OCI-LY1 (cell line): Measurements from ENCODE around the gene SYNGR4.

Source experiments
- H2AFZ ChIP-seq: fragments of 200-600 bp; sonication (generic), shearing (Covaris generic); 2 replicates; pipeline ENCODE4 v1.6.0; 2014; ENCODE audit warnings: antibody characterized with exemption, mild to moderate bottlenecking, low read length
- H3F3A ChIP-seq: fragments of 200-600 bp; sonication (generic), shearing (Covaris generic); 2 replicates; pipeline ENCODE4 v1.6.0; 2014; ENCODE audit warnings: mild to moderate bottlenecking, antibody characterized with exemption, low read length, moderate library complexity; ENCODE audit not compliant: insufficient read depth
- H3K27ac ChIP-seq: fragments of 200-600 bp; sonication (generic); 2 replicates; pipeline ENCODE4 v1.5.1; 2014; ENCODE audit warnings: low read length, mixed run types, mild to moderate bottlenecking, low read depth; ENCODE audit not compliant: poor library complexity, severe bottlenecking
- H3K27me3 ChIP-seq: fragments of 200-600 bp; sonication (generic); 2 replicates; pipeline ENCODE4 v1.6.0; 2014; ENCODE audit warnings: antibody characterized with exemption, mild to moderate bottlenecking, low read length, moderate library complexity; ENCODE audit not compliant: insufficient read depth
- H3K36me3 ChIP-seq: fragments of 200-600 bp; sonication (generic); 2 replicates; pipeline ENCODE4 v1.6.1; 2014; ENCODE audit warnings: mild to moderate bottlenecking, antibody characterized with exemption, low read length, moderate library complexity, mixed read lengths; ENCODE audit not compliant: insufficient read depth
- H3K4me1 ChIP-seq: fragments of 200-600 bp; sonication (generic); 2 replicates; pipeline ENCODE4 v1.5.1; 2014; ENCODE audit warnings: mild to moderate bottlenecking, low read length, moderate library complexity; ENCODE audit not compliant: insufficient read depth, severe bottlenecking
- H3K4me2 ChIP-seq: fragments of 200-600 bp; sonication (generic), shearing (Covaris generic); 2 replicates; pipeline ENCODE4 v1.6.1; 2014; ENCODE audit warnings: low read length
- H3K4me3 ChIP-seq: fragments of 200-600 bp; sonication (generic); 2 replicates; pipeline ENCODE4 v1.5.1; 2014; ENCODE audit warnings: low read length, low read depth, mild to moderate bottlenecking, mixed read lengths; ENCODE audit not compliant: poor library complexity, severe bottlenecking
- H3K79me2 ChIP-seq: fragments of 200-600 bp; shearing (Covaris generic); 2 replicates; pipeline ENCODE4 v1.6.1; 2016; ENCODE audit warnings: mixed run types, low read length, mixed read lengths; ENCODE audit not compliant: insufficient read depth
- H3K9ac ChIP-seq: fragments of 200-600 bp; sonication (generic), shearing (Covaris generic); 2 replicates; pipeline ENCODE4 v1.6.1; 2014; ENCODE audit warnings: mild to moderate bottlenecking, low read length, mixed read lengths
- H3K9me2 ChIP-seq: fragments of 200-600 bp; sonication (generic), shearing (Covaris generic); 2 replicates; pipeline ENCODE4 v1.6.1; 2014; ENCODE audit warnings: low read depth, mild to moderate bottlenecking, low read length, mixed read lengths
- H3K9me3 ChIP-seq: fragments of 200-600 bp; shearing (Covaris generic); 2 replicates; pipeline ENCODE4 v1.6.1; 2014; ENCODE audit warnings: low read length, mixed read lengths
- H4K20me1 ChIP-seq: fragments of 200-600 bp; sonication (generic), shearing (Covaris generic); 2 replicates; pipeline ENCODE4 v1.6.0; 2016; ENCODE audit warnings: mild to moderate bottlenecking, low read length; ENCODE audit not compliant: insufficient read depth
- EZH2 ChIP-seq: fragments of 200-600 bp; sonication (generic), shearing (Covaris generic); IDR thresholded peaks from 2 replicates; pipeline ENCODE4 v1.8.0; 2017; ENCODE audit warnings: borderline replicate concordance, mixed run types, mild to moderate bottlenecking, antibody characterized with exemption, low read length, moderate library complexity, mixed read lengths
- TF ChIP-seq, protein P1 (sequence below): fragments of 200-600 bp; sonication (generic), shearing (Covaris generic); IDR thresholded peaks from 2 replicates; pipeline ENCODE4 v1.5.1; 2017; ENCODE audit warnings: mild to moderate bottlenecking, antibody characterized with exemption, low read length, moderate library complexity, mixed read lengths

SYNGR4 gene

DNA sequence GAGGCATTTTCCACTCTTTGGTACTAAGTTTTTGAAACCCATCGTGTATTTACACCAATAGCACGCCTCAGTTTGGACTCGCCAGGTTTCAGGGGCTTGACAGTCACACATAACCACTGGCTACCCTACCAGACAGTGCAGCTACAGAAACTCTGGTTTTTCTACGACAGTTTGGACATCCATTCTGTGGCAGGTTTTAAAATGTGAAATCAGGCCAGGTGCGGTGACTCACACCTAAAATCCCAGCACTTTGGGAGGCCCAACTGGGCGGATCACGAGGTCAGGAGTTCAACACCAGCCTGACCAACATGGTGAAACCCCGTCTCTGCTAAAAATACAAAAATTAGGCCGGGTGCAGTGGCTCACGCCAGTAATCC lies 14.0 kb downstream of the SYNGR4 start:
- Histone ChIP-seq H3K4me1 (no peaks in the 10 kb centered on the region), H3K27ac (no peak overlapping the region), H3K9ac (no peak overlapping the region), H3K36me3 (peaks cover 12% of the 10 kb centered on the region; the same call in 1 of the 2 replicates), H3K79me2 (no peaks in the 10 kb centered on the region), H3K27me3 (no peaks in the 10 kb centered on the region), H2AFZ (no peak overlapping the region), H4K20me1 (no peaks in the 10 kb centered on the region), H3F3A (no peaks in the 10 kb centered on the region), H3K4me2 (no peak overlapping the region), H3K9me3 (no peaks in the 10 kb centered on the region), H3K4me3 (no peak overlapping the region), H3K9me2 (no peaks in the 10 kb centered on the region)
- TF ChIP-seq EZH2 = no peak
- TF ChIP-seq, protein P1, sequence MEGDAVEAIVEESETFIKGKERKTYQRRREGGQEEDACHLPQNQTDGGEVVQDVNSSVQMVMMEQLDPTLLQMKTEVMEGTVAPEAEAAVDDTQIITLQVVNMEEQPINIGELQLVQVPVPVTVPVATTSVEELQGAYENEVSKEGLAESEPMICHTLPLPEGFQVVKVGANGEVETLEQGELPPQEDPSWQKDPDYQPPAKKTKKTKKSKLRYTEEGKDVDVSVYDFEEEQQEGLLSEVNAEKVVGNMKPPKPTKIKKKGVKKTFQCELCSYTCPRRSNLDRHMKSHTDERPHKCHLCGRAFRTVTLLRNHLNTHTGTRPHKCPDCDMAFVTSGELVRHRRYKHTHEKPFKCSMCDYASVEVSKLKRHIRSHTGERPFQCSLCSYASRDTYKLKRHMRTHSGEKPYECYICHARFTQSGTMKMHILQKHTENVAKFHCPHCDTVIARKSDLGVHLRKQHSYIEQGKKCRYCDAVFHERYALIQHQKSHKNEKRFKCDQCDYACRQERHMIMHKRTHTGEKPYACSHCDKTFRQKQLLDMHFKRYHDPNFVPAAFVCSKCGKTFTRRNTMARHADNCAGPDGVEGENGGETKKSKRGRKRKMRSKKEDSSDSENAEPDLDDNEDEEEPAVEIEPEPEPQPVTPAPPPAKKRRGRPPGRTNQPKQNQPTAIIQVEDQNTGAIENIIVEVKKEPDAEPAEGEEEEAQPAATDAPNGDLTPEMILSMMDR = no peak

- Histone ChIP-seq H3K27me3 (no peaks in the 10 kb centered on the region), H3K9me2 (no peaks in the 10 kb centered on the region), H3K9ac (no peak overlapping the region), H3K4me2 (no peak overlapping the region), H3K4me3 (no peak overlapping the region), H2AFZ (no peak overlapping the region), H3K4me1 (no peaks in the 10 kb centered on the region), H3K27ac (no peak overlapping the region), H3F3A (no peaks in the 10 kb centered on the region), H3K36me3 (peaks cover 20% of the 10 kb centered on the region), H3K79me2 (no peaks in the 10 kb centered on the region), H3K9me3 (no peaks in the 10 kb centered on the region), H4K20me1 (no peaks in the 10 kb centered on the region)
- TF ChIP-seq, protein P1 = no peak
- TF ChIP-seq EZH2 = no peak
These were observed 14.9 kb downstream of the SYNGR4 start for GRCh38 chr19:48379058-48379457.

GRCh38 chr19:48381178-48381950 lies 17.2 kb downstream of the SYNGR4 start:
- H2AFZ ChIP-seq = no peak overlapping the region

More at GRCh38 chr19:48381178-48381950, 17.2 kb downstream of the SYNGR4 start:
- Histone ChIP-seq H4K20me1 (no peaks in the 10 kb centered on the region), H3K27ac (no peak overlapping the region), H3F3A (no peaks in the 10 kb centered on the region), H3K4me3 (no peak overlapping the region), H3K79me2 (no peaks in the 10 kb centered on the region), H3K9me3 (no peaks in the 10 kb centered on the region), H3K27me3 (no peaks in the 10 kb centered on the region), H3K9me2 (no peaks in the 10 kb centered on the region), H3K9ac (no peak overlapping the region), H3K4me1 (no peaks in the 10 kb centered on the region), H3K4me2 (no peak overlapping the region), H3K36me3 (peaks cover 37% of the 10 kb centered on the region)
- TF ChIP-seq, protein P1 = no peak
- no peak for TF ChIP-seq EZH2
